NAMALWA (cell line): Measurements from ENCODE around the gene LEKR1.
"Not testable (repeated sequence)": the region's sequence is repeated elsewhere in the genome, so short reads cannot be mapped to it uniquely, and the experiment has no call there.

ENCODE experiments used
- DNase-seq: peaks from one replicate; pipeline ENCODE4 v3.0.0-alpha.2; 2015; ENCODE audit warnings: low spot score

LEKR1 gene

GRCh38 chr3:156837115-156837514, 11.0 kb downstream of the LEKR1 start:
- DNase-seq = no peak

GRCh38 chr3:156838035-156838434, 11.9 kb downstream of the LEKR1 start:
- no peak for DNase-seq

DNA sequence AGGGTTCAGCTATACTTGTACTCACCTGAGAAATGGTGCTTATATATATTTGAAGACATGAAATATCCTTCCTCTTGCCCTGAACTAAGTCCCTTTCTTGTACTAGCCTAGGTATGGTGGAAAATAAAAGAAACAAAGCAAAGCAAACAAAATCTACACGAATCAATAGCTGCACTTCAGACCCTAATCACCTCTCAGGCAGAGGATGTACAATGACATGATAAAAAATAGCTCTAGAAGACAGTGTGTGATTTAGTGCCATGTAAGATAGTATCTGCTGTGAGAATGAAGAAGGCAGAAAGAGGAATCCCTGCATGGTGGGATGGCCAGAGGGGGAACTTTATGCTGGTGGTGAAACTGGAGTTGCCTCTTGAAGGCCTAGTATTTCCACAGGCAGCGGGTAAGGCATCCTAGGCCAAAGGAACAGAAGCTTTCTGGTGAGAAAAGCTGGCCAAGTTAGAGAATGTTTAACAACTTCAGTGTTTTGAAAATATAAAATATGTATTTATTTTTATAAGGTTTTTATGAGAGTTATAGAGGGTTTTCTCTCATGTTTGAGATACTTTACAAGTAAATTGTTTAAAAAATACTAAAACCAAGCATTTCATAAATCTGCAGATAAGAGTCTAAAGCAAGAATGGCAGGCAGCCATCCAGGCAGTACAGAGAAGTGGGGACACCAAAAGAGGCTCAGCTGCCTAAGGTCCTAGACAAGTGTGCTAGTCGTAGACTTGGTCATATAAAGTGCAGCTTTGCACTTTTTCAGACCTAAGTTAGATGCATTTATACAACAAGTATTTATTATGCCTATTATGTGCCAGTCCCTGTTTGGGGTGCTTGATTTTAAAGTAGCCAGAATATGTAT, 14.9 kb downstream of the LEKR1 start:
- no peak for DNase-seq

DNA sequence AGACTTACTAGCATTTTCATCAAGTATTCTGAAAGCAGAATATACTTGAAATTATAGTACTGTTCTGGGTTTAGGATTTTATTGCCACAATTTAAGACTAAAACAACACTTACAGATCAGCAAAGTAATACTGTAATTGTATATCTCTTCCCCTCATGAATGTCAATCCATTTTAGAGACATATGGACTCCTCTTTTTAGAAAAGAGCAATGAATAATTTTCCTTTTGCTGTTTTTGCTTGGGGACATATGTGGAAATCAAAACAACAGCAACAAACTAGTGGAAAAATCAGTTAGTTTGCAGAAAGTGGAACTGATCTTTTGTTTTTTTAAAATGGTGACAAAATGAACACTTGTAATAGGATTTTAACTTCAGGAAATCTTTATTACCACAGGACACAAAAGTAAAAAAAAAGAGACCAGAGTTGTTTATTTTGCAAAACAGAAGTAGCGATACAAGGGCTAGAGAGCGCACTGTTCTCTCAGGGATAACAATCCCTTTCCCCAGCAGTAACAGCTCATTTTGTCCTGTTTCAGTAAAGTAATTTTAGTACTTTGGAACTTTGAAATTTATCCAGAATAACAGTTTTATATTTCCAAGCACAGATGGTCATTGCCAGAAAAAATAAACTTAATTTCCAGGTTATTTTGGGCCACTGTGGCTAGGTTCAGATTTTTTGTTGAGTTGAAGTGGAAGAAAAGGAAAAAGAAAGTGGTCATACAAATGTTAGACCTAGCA, 17.1 kb downstream of the LEKR1 start:
- DNase-seq = no peak

- DNase-seq = no peak
Measured at GRCh38 chr3:156847752-156848448, 21.7 kb downstream of the LEKR1 start.

DNA sequence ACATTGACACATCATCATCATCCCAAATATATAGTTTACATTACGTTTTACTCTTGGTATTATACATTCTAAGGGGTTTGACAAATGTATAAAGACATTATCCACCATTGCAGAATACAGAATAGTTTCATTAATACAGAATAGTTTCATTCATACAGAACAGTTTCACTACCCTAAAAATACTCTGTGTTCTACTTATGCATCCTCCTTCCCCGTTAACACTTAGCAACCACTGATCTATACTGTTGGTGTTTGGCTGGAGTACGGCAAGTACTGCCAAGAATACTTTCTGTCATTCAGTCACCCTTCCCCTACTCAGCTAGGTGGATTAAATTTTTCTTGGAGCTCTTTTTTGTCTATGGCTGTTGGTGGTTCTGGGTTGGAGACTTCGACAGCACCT, 33.4 kb downstream of the LEKR1 start:
- no peak for DNase-seq

DNA sequence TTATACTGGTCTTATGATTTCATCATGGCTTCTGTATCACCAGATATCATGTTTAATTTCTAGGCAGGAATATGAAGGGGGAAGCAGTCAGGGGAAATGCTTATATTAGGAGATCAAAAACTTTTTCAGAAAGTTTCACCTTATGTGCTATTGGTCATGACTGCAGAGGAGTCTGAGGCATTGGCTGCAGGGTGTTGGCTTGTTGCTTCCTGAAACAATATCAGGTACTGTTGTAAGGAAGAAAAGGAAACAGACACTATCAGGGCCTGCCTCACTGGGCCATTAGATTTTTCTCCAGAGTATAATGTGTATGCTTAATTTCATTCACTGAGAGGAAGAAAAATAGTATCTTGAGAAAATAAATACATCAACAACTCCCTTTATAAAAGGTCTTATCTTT, 34.7 kb downstream of the LEKR1 start:
- no peak for DNase-seq

- no peak for DNase-seq
Measured at GRCh38 chr3:156862338-156862737, 36.2 kb downstream of the LEKR1 start.

GRCh38 chr3:156865732-156866131, 39.6 kb downstream of the LEKR1 start:
- no peak for DNase-seq

- no peak for DNase-seq
Measured at GRCh38 chr3:156867174-156867573, 41.0 kb downstream of the LEKR1 start.

DNA sequence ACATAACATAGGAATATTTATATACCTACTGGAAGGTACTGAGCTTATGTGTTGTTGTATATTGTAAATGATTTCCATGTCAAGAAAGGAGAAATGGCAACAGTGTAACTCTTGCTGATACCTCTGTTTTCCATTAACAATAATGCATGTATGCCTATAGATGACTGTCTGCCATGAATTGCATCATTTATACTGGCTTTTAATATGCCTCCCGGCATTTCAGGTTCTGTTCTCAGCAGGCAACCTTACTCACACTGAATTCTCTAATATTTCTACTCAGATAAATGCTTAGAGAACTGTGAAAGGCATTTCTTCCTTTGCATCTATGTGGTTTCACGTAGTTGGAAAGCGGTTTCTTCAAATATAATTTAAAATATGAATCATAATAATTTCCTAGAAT, 41.8 kb downstream of the LEKR1 start:
- no peak for DNase-seq

- no peak for DNase-seq
Measured at GRCh38 chr3:156873906-156874305, 47.8 kb downstream of the LEKR1 start.

DNA sequence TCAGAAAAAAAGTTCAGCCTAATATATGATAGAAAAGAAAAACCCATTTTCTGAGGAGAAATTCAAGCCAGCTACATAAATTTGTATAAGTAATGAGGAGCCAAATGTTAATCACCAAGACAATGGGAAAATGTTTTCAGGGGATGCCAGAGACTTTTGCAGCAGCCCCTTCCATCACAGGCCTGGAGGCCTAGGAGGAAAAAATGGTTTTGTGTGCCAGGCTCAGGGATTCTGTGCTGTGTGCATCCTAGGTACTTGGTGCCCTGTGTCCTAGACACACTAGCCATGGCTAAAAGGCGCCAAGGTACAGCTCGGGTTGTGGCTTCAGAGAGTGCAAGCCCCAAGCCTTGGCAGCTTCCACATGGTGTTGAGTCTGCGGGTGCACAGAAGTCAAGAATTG, 53.3 kb downstream of the LEKR1 start:
- DNase-seq = not testable (repeated sequence)

DNA sequence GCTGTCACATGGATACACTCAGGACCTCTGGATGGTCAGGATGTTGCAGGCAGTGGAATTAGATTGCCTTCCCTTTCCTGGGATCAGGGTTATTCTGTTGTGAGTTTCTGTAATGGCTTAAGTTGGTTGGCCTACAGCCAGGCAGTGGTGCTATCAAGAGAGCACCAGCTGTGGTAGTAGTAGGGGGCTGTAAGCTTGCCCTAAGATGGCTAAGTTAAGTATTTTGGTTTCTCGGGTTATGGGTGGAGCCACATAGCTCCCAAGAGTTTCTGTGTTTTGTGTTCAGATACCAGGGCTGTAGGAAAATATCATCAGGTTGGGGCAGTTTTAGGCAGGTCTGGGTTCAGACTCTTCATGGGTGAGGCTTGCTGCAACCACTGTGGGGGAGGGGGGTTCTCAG, 59.6 kb downstream of the LEKR1 start:
- DNase-seq = no peak

DNA sequence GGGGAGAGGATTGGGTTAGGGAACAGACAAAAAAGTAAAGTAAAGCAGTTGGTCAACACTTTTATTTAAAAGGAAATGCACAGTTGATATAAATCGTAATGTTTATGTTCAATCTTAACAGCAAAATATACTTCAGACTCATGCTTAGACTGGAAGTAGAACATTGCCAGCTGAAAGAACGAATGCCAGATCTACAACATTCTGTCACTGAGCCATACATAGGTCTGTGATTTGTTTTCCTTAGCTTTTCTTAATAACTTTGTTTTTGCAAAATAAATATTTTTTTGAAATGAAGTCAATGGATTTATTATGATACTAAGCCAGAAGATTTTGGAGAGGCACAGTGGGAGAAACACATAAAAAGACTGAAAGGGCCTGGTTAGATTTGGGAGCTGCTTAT, 62.0 kb downstream of the LEKR1 start:
- DNase-seq = no peak

DNA sequence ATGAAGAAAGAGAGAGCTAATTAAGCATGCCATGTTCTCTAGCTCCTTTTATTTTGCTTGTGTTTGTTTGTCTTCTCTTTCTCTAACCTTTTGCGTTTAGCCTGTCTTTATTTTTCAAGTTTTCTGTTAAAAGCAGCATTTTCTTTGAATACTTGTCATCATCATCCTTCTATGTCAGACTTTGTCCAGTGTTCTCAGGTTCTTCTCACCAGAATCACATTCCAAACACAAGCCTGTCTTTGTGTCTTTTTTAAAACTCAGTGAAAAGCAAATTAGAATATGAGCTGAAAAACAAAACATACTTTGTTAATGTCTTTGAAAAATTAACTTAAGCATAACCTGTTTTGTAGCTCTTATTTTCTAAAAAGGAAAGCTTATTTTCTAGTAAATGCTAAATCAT, 62.4 kb downstream of the LEKR1 start:
- DNase-seq = no peak

- DNase-seq = no peak
Measured at GRCh38 chr3:156892701-156893100, 66.5 kb downstream of the LEKR1 start.

DNA sequence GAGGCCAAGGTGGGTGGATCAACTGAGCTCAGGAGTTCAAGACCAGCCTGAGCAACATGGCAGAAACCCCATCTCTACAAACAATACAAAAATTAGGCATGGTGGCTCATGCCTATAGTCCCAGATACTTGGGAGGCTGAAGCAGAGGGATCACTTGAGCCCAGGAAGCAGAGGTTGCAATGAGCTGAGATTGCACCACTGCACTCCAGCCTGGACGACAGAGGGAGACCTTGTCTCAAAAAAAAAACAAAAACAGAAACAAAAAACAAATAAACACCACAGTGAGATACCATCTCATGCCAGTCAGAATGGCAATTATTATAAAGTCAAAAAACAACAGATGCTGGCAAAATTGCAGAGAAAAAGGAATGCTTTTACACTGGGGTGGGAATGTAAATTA, 69.2 kb downstream of the LEKR1 start:
- not testable (repeated sequence) for DNase-seq

GRCh38 chr3:156897851-156898250, 71.7 kb downstream of the LEKR1 start:
- DNase-seq = not testable (repeated sequence)

DNA sequence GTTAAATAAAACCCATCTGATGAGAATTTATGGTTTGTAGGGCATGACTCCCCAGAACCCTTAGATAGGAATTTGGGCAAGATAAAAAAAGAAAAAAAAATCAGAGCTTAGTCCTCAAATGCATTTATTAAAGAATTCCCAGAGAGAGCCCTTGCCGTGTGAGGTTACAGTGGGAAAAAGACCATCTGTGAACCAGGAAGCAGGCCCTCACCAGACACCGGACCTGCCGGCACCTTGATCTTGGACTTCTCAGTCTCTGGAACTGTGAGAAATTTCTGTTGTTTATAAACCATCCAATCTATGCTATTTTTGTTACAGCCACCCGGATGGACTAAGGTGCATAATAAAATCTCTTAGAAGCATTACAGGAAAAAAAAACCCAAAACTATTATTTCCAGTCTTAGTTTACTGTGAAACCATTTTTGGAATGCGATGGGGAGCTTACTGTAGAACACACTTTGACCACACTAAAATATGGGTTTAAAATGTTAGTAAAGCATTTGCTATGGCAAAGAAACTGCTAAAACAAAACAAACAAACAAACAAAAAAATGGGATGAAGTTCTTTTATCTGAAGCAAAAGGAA, 72.2 kb downstream of the LEKR1 start:
- no peak for DNase-seq

GRCh38 chr3:156899951-156900350, 73.8 kb downstream of the LEKR1 start:
- DNase-seq = no peak

- DNase-seq = no peak
Measured at GRCh38 chr3:156902916-156903315, 76.8 kb downstream of the LEKR1 start.
